Measurements from ENCODE around the gene SNX22.
A peak's percentile ranks its signal among the peaks of the same experiment; 100 is the strongest.

SNX22 gene

DNA sequence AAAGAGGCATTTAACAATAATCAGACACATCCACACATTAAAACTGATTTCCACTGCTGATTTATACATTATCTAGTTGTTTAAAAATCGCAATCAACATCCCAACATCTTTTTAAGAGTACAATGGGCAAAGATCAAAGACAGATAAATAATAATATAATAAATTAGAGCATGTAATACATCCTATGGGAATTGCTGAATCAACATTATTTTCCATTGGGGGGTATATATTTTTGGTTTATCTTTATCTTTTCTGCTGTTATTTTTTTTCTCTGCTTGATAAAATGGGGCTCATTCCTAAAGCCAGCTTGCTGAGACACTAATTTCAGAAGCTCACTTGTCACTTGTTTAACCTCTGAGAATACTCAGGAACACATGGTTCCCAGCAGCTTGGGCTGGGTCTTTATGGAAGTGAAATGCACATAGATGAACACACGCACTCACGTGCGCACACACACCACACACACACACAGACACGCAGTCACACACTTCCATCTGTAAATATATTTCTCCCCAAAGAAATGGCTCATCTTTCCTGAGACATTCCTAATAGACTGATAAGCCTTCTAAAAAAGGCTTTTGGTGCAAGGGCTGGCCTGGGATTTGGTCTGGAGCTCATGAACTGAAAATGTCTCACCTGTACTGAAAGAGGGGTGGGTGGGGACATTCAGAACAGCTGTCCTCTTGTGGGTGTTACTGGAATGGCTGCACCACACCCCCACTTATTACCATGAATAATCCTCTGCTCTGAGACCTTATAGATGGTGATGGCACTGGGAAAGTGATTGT lies 14.8 kb downstream of the SNX22 start:
- no peak for DNase-seq (ENCODE audit: insufficient read length, low spot score)
- no peak for FAIRE-seq
- TF ChIP-seq, protein P1, sequence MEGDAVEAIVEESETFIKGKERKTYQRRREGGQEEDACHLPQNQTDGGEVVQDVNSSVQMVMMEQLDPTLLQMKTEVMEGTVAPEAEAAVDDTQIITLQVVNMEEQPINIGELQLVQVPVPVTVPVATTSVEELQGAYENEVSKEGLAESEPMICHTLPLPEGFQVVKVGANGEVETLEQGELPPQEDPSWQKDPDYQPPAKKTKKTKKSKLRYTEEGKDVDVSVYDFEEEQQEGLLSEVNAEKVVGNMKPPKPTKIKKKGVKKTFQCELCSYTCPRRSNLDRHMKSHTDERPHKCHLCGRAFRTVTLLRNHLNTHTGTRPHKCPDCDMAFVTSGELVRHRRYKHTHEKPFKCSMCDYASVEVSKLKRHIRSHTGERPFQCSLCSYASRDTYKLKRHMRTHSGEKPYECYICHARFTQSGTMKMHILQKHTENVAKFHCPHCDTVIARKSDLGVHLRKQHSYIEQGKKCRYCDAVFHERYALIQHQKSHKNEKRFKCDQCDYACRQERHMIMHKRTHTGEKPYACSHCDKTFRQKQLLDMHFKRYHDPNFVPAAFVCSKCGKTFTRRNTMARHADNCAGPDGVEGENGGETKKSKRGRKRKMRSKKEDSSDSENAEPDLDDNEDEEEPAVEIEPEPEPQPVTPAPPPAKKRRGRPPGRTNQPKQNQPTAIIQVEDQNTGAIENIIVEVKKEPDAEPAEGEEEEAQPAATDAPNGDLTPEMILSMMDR (IDR thresholded peaks at IDR 0.05; ENCODE audit: insufficient read depth, missing control alignments): no peak

DNA sequence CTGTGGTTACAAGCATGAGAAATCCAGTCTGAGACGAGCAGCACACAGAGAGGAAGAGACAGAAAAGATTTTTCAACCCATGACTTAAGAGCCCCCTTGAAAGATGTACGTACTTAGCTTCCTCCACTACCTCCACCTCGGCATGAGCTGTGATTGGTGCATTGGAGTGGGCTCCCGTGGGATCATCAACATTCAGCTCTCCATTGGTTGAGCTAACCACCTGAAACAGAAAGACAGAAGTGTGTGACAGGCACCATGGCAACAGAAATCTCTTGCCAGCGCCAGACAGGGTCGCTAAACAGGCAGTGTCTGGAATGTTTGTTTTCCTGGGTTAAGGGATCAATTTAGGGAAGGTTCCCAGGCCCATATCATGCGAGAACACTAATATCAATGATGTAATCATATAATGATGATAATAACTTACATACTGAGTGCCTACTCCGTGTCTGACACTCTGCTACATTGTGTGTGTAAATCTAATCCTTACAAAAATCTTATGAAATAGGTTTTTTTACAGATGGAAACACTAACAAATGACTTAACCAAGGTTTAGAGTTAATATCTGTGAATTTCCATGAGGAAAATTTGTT lies 28.8 kb downstream of the SNX22 start:
- no peak for FAIRE-seq
- TF ChIP-seq, protein P1 (IDR thresholded peaks at IDR 0.05; ENCODE audit: insufficient read depth, missing control alignments): no peak
- no peak for DNase-seq (ENCODE audit: insufficient read length, low spot score)

GRCh38 chr15:64182859-64183370 lies 31.4 kb downstream of the SNX22 start:
- no peak for FAIRE-seq
- TF ChIP-seq, protein P1 (IDR thresholded peaks at IDR 0.05; ENCODE audit: insufficient read depth, missing control alignments): no peak
- DNase-seq (ENCODE audit: insufficient read length, low spot score): no peak

- DNase-seq (ENCODE audit: insufficient read length, low spot score): no peak
- no peak for FAIRE-seq
- TF ChIP-seq, protein P1 (IDR thresholded peaks at IDR 0.05; ENCODE audit: insufficient read depth, missing control alignments): no peak
These were observed 33.8 kb downstream of the SNX22 start for GRCh38 chr15:64185146-64185911.

DNA sequence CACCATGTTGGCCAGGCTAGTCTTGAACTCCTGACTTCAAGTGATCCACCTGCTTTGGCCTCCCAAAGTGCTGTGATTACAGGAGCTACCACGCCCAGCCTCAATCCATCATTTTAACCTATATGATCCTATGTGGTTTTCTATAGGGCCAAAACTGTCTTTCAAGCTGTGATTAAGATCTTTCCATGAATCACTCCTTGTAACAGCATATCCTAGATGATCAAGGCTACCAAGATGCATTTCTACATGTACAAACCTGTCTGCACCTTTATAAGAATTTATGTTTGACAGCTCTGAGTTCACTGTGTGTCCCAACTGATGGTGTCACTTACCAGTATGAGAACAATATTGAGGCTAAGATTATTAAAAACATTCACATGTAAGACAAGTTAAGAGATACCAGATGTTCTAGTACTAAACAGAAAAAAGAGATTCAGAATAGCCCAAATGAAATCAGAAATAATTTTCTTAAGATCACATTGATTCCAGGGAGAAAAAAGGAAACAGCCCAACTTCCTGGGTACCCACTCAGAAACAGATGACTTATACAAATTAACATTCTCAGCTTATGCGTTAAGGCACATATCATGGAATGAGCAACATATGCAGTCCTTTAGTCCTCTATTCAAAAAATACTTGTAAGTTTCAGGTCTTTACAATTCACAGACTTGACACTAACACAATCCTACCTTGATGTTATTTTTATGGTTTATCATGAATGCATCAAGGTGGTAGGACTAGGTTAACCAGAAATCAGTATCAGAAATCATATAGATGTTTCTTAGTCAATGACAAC lies 36.1 kb downstream of the SNX22 start:
- FAIRE-seq (no peak), DNase-seq (ENCODE audit: insufficient read length, low spot score) (no peak)
- TF ChIP-seq, protein P1 (IDR thresholded peaks at IDR 0.05; ENCODE audit: insufficient read depth, missing control alignments): no peak

DNA sequence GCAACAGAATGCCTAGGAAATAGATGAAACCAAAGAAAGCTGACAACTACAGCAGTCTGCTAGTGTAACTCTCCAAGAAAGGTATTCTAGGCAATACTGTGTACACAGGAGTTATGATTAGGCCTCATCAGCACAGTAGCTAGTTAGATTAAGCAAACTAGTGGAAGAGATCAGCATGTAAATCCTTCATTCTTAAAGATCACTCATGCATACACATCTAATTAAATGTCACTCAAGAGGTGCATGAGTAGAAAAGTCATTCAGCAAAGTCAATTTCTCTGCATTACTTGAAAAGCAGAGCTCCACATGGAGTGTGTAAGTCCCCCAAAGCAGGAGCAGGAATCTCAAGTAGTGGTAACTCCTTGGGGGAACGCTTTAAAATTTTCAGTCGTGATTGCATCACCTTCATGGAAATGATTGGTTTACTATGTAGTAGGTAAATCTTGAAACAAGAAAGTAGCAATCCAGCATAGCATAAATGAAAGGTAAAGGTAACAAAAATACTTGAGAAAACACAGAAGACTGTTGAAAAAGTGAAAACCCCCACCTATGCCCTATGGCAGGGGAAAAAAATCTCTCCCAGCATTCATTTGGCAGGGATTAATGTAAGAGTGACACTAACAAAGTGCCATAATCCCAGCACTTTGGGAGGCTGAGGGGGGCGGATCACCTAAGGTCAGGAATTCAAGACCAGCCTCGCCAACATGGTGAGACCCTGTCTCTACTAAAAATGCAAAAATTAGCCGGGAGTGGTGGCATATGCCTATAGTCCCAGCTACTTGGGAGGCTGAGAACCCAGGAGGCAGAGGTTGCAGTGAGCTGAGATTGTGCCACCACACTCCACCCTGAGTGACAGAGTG lies 40.7 kb downstream of the SNX22 start:
- TF ChIP-seq, protein P1 (IDR thresholded peaks at IDR 0.05; ENCODE audit: insufficient read depth, missing control alignments): no peak
- FAIRE-seq (peak; percentile 77), DNase-seq (ENCODE audit: insufficient read length, low spot score) (no peak)
